ENCODE results near the gene GAPT. TPM values are rescaled to one million over a fixed set of nuclear protein-coding genes. Genes with fewer than 3 reads are reported as not detected.

GAPT gene
- total RNA-seq, 3 donors from 2014 or later = 0.17 to 0.98 (median 0.43) TPM

DNA sequence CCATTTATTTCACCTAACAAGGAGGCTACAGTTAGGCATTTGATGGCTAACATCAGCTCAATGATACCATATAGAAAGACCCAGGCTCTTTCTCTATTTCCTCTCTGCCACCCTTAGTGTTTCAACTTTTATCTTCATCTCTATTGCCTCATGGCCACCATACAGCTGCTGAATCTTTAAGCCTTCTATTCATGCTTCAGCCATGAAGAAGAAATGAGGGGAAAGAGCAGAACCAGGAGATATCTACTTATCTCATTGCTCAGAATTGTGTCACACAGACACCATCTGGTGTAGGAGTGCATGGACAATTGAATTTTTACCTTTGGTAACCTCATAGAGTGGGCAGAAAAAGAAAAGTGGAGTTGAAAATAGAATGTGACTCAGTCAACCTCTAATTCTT is 6.7 kb downstream of the GAPT start:
- H3K4me1 ChIP-seq (ENCODE audit: low read depth) = no peaks in the 10 kb centered on the region
- ATAC-seq (no peak), DNase-seq (no peak)
- intact Hi-C loops (cut with DNase I, micrococcal nuclease) = loop anchor here in 1 of 2 donors (5.0 to 10.0 kb wide), 2 partner anchors 317 to 354 kb away; no protein-coding TSS in a partner anchor
- no peaks in the 10 kb centered on the region for H3K36me3 ChIP-seq (ENCODE audit: low read depth)
- TF ChIP-seq, protein P1, sequence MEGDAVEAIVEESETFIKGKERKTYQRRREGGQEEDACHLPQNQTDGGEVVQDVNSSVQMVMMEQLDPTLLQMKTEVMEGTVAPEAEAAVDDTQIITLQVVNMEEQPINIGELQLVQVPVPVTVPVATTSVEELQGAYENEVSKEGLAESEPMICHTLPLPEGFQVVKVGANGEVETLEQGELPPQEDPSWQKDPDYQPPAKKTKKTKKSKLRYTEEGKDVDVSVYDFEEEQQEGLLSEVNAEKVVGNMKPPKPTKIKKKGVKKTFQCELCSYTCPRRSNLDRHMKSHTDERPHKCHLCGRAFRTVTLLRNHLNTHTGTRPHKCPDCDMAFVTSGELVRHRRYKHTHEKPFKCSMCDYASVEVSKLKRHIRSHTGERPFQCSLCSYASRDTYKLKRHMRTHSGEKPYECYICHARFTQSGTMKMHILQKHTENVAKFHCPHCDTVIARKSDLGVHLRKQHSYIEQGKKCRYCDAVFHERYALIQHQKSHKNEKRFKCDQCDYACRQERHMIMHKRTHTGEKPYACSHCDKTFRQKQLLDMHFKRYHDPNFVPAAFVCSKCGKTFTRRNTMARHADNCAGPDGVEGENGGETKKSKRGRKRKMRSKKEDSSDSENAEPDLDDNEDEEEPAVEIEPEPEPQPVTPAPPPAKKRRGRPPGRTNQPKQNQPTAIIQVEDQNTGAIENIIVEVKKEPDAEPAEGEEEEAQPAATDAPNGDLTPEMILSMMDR (IDR thresholded peaks at IDR 0.05) = no peak
- no peaks in the 10 kb centered on the region for H3K9me3 ChIP-seq
- H3K4me3 ChIP-seq = no peak overlapping the region

DNA sequence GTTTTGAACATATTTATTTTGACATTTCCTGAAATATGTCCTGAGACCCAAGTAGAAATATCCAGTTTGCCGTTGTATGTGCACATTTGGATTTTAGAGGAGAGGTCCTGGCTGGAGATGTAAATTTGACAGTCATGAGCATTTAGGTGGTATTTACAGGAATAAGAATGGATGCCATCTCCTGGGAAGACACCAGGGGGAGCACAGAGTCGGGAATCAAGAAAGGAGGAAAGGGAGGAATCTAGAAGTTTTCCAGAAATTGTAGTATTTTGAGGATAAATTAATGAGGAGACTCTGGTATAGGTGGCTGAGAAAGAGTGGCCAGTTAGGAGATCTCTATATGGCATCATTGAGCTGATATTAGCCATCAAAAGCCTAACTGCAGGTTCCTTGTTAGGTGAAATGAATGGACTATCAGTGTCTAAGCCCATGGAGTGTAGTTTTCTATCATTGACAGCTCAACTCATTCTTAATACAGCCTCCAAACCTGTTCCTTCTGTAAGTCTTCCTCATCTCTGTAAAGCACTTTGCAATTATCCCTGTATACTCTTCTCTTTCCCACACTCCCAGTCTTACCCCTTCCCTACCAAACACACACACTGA is 7.2 kb downstream of the GAPT start:
- TF ChIP-seq, protein P1 (IDR thresholded peaks at IDR 0.05) = peak; percentile 46
- DNase-seq (peak in 1 of 3 donors; percentile 68), ATAC-seq (peak; percentile 30)
- no peaks in the 10 kb centered on the region for H3K4me1 ChIP-seq (ENCODE audit: low read depth)
- no peaks in the 10 kb centered on the region for H3K36me3 ChIP-seq (ENCODE audit: low read depth)
- no peaks in the 10 kb centered on the region for H3K9me3 ChIP-seq
- intact Hi-C loops (cut with DNase I, micrococcal nuclease) = loop anchor here in 1 of 2 donors (5.0 to 10.0 kb wide), 2 partner anchors 316 to 354 kb away; no protein-coding TSS in a partner anchor
- no peak overlapping the region for H3K4me3 ChIP-seq

DNA sequence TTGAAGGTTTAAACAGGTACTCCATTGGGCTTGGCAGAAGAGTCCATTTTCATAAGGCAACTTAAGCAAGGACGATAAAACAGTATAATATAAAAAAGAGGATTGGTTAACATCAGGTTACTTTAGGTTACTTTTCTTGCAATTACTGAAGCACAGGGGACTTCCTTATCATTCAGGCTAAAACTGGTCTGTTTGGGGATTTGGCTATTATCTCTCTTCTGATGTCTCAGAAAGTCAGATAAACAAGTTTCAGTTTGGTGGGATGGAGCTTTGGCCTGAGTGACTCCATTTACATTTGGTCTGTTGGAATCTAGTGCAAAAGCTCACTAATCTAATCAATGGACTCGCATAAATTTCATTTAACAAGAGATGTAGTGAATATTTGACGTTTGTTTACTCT is 8.0 kb downstream of the GAPT start:
- ATAC-seq (no peak), DNase-seq (no peak)
- no peaks in the 10 kb centered on the region for H3K36me3 ChIP-seq (ENCODE audit: low read depth)
- TF ChIP-seq, protein P1 (IDR thresholded peaks at IDR 0.05) = no peak
- H3K4me1 ChIP-seq (ENCODE audit: low read depth) = no peaks in the 10 kb centered on the region
- intact Hi-C loops (cut with DNase I, micrococcal nuclease) = loop anchor here in 1 of 2 donors (5.0 to 10.0 kb wide), 2 partner anchors 316 to 353 kb away; no protein-coding TSS in a partner anchor
- no peak overlapping the region for H3K4me3 ChIP-seq
- no peaks in the 10 kb centered on the region for H3K9me3 ChIP-seq

DNA sequence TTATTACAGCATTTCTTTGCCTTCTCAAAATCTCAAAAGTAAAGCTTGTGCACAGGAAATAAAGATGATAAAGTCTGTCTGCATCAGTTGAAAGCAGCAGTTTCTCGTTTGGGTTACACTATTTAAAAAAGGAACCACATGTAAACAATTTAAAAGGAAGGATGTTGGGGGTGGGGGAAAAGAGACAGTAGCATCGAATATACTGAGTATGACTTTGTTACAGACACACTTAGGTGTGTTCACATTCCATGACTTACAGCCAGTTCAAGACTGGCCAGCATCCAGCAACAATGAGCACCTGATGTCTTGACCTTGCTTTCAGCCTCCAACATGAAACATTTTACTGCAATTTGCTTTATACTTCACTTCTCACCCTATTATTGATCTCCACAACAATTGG is 8.7 kb downstream of the GAPT start:
- Histone ChIP-seq H3K4me1 (ENCODE audit: low read depth) (no peaks in the 10 kb centered on the region), H3K36me3 (ENCODE audit: low read depth) (no peaks in the 10 kb centered on the region), H3K9me3 (no peaks in the 10 kb centered on the region), H3K4me3 (no peak overlapping the region)
- ATAC-seq (peak; percentile 35), DNase-seq (no peak)
- TF ChIP-seq, protein P1 (IDR thresholded peaks at IDR 0.05) = no peak
- intact Hi-C loops (cut with DNase I, micrococcal nuclease) = loop anchor here in 1 of 2 donors (5.0 to 10.0 kb wide), 2 partner anchors 315 to 352 kb away; no protein-coding TSS in a partner anchor

DNA sequence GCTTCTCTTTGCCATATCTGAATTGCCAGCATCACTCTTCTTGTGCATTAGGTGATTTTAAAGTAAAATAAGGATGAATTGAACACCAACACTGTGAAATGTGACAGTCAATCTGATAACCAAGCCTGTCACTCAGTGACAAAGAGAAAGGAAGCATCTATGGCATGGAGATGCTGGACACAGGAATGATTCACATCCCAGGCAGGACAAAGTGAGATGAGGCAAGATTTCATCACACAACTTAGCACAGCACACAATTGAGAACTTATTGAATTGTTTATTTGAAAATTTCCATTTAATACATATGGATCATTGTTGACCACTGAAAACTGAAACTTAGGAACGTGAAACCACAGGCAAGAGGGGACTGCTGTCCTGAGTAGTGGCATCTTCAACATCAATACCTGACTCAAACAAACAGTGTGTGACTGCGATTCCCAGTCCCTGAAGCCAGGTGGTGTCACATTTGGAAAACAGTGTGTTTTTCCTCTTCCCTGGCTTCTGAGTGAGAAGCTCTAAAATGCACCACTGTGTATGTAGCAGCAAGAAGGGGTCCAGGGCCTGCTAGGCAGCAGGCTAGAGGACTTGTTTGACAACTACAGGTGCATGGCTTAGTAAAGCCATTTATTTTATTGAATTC is 10.7 kb downstream of the GAPT start:
- Histone ChIP-seq H3K36me3 (ENCODE audit: low read depth) (no peaks in the 10 kb centered on the region), H3K4me3 (no peak overlapping the region), H3K9me3 (no peaks in the 10 kb centered on the region), H3K4me1 (ENCODE audit: low read depth) (no peaks in the 10 kb centered on the region)
- no peak for ATAC-seq
- no peak for DNase-seq
- TF ChIP-seq, protein P1 (IDR thresholded peaks at IDR 0.05) = no peak
- intact Hi-C loops (cut with DNase I, micrococcal nuclease) = no loop called here
